ENCODE measurements around the gene GALNT10.
"Not testable (repeated sequence)": the region's sequence is repeated elsewhere in the genome, so short reads cannot be mapped to it uniquely, and the experiment has no call there.

GALNT10 gene

GRCh38 chr5:154356958-154357357, 166.4 kb downstream of the GALNT10 start:
- no peak for TF ChIP-seq CTCF (IDR thresholded peaks at IDR 0.05; ENCODE audit: borderline replicate concordance, insufficient read depth, low read depth, low read length)
- H3K4me3 ChIP-seq (ENCODE audit: low read depth, low read length) = no peak overlapping the region

GRCh38 chr5:154358516-154359220, 168.1 kb downstream of the GALNT10 start:
- no peak overlapping the region for H3K4me3 ChIP-seq (ENCODE audit: low read depth, low read length)
- no peak for TF ChIP-seq CTCF (IDR thresholded peaks at IDR 0.05; ENCODE audit: borderline replicate concordance, insufficient read depth, low read depth, low read length)

GRCh38 chr5:154359221-154359573, 168.7 kb downstream of the GALNT10 start:
- no peak overlapping the region for H3K4me3 ChIP-seq (ENCODE audit: low read depth, low read length)
- TF ChIP-seq CTCF (IDR thresholded peaks at IDR 0.05; ENCODE audit: borderline replicate concordance, insufficient read depth, low read depth, low read length) = no peak

GRCh38 chr5:154360241-154360640, 169.7 kb downstream of the GALNT10 start:
- H3K4me3 ChIP-seq (ENCODE audit: low read depth, low read length) = not testable (repeated sequence)

GRCh38 chr5:154363411-154363810, 172.9 kb downstream of the GALNT10 start:
- TF ChIP-seq CTCF (IDR thresholded peaks at IDR 0.05; ENCODE audit: borderline replicate concordance, insufficient read depth, low read depth, low read length) = no peak
- no peak overlapping the region for H3K4me3 ChIP-seq (ENCODE audit: low read depth, low read length)

- TF ChIP-seq CTCF (IDR thresholded peaks at IDR 0.05; ENCODE audit: borderline replicate concordance, insufficient read depth, low read depth, low read length) = no peak
- no peak overlapping the region for H3K4me3 ChIP-seq (ENCODE audit: low read depth, low read length)
Measured at GRCh38 chr5:154364771-154365170, 174.2 kb downstream of the GALNT10 start.

GRCh38 chr5:154365823-154366222, 175.3 kb downstream of the GALNT10 start:
- no peak for TF ChIP-seq CTCF (IDR thresholded peaks at IDR 0.05; ENCODE audit: borderline replicate concordance, insufficient read depth, low read depth, low read length)
- H3K4me3 ChIP-seq (ENCODE audit: low read depth, low read length) = no peak overlapping the region

All from GM12875 (cell line).